Adrenal gland (tissue), 5 donors: Measurements from ENCODE around the gene CLIC6.

Experiments
- CTCF ChIP-seq, 6 experiments: fragments of 450-650 bp in 4 of 6; fragments of 200-600 bp in 2 of 6; sonication (generic) in 1 of 6; IDR thresholded peaks; 1 replicate in 5 of 6; 2 replicates in 1 of 6; pipeline versions ENCODE4 v1.5.1 to v1.8.0; 2016 to 2021; ENCODE audit warnings: antibody characterized with exemption in 6 of 6, mild to moderate bottlenecking in 2 of 6, moderate library complexity in 1 of 6
- POLR2A ChIP-seq, 2 donors: fragments of 450-650 bp; IDR thresholded peaks; one replicate each; pipeline ENCODE4 v1.6.1; 2017; ENCODE audit warnings: antibody characterized with exemption in 2 of 2, mild to moderate bottlenecking in 2 of 2, moderate library complexity in 1 of 2
- donor health status: DM: no; HTN: no; CAD: no.

DNA sequence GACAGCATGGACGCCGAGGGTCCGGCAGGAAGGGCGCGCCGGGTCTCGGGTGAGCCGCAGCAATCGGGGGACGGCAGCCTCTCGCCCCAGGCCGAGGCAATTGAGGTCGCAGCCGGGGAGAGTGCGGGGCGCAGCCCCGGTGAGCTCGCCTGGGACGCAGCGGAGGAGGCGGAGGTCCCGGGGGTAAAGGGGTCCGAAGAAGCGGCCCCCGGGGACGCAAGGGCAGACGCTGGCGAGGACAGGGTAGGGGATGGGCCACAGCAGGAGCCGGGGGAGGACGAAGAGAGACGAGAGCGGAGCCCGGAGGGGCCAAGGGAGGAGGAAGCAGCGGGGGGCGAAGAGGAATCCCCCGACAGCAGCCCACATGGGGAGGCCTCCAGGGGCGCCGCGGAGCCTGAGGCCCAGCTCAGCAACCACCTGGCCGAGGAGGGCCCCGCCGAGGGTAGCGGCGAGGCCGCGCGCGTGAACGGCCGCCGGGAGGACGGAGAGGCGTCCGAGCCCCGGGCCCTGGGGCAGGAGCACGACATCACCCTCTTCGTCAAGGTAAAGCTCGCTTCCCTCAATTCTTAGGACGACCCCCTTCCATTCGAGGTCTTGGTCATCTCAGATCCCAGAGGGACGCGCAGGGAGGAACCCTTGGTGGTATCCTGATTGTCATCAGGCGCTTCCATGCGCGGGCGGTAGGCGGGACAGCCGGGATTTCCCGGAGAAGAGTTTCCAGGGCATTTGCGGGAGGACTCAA, 1.6 kb downstream of the CLIC6 start:
- TF ChIP-seq CTCF (IDR thresholded peaks at IDR 0.05) (no peak), POLR2A (IDR thresholded peaks at IDR 0.05) (no peak)
